ENCODE results near the gene HIF3A. TPM values are rescaled to one million over a fixed set of nuclear protein-coding genes. Genes with fewer than 3 reads are reported as not detected.

Gene HIF3A
- total and polyA plus RNA-seq, 9 of the 15 experiments (the other 6 are each of a cell fraction or from before 2014, with no cell fraction given): 0.29 TPM; not detected in 8

DNA sequence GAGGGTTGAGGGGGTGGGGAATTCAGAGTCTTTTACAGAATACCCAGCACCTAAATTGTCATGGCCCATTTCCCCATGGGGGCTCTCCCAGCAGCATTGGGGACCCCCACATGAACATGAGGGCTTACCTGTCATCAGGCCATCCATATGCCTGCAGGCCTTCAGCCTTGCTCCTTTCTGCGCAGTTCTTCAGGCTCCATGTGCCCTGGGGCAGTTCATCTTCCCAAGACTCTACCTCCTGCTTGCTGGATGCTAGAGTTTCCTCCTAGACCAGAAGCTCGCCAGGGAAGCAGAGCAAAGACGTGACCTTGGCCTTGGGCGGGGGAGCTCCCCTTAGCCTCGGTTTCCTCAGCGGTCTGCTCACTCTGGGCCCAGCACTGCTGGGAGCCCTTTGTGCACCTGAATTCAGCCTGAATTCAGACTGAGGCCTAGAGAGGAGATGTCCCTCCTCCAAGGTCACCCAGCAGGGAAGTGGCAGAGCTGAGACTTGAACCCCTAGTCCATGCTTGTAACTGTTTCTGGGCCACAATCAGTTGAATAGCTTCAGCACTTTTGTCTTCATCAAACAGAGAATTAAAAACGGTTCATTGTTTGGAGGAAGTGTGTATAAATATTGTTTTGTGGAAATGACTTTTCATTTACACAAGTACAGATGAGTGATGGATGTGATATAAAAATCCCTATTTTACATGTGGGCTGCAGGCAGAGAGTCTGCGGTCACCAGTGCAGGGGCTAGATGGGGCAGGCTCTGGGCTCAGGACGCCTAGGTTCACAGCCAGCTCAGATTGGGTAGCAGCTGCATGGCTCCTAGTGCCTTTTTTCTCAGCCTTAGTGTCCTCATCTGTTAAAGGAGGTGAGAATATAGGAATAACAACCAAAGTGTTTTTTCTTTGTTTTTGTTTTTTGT lies 59.6 kb downstream of the HIF3A start:
- POLR2A ChIA-PET: interaction anchor here (0.7 to 1.5 kb wide), 3 partner anchors 14 to 502 kb away, joined by 3 to 5 read pairs (median 4); no protein-coding TSS in a partner anchor
- Histone ChIP-seq H3K9ac (ENCODE audit: insufficient read depth in 1 of 2, low read depth in 2 of 2, low read length in 2 of 2) (peak overlapping the region in 1 of 2 experiments; percentile 43; a peak in 1 of 4 replicates), H3K36me3 (ENCODE audit: control insufficient read depth, insufficient read depth, low read length) (peaks cover 84% of the 10 kb centered on the region), H3K4me3 (no peak overlapping the region), H3K4me1 (replicated peaks in 1 of 2; ENCODE audit: control insufficient read depth in 2 of 2, insufficient read depth in 2 of 2, low read length in 2 of 2) (peaks cover 0 to 20% of the 10 kb centered on the region in 2 experiments), H3K79me2 (ENCODE audit: control insufficient read depth, insufficient read depth, low read length) (peaks cover 61% of the 10 kb centered on the region), H3K9me1 (ENCODE audit: control insufficient read depth, insufficient read depth, low read length) (no peaks in the 10 kb centered on the region), H3K9me3 (replicated peaks; ENCODE audit: control insufficient read depth, insufficient read depth, low read depth, low read length) (no peaks in the 10 kb centered on the region), H2AFZ (ENCODE audit: low read depth, low read length) (no peak overlapping the region), H3K27ac (ENCODE audit: extremely low read depth, low read depth, low read length) (no peak overlapping the region), H4K20me1 (replicated peaks; ENCODE audit: control insufficient read depth, insufficient read depth, low read length) (peaks cover 6% of the 10 kb centered on the region; the same call in 1 of the 2 replicates), H3K27me3 (ENCODE audit: control insufficient read depth in 2 of 2, insufficient read depth in 2 of 2, low read length in 2 of 2) (no peaks in the 10 kb centered on the region), H3K4me2 (ENCODE audit: insufficient read depth, low read length) (no peak overlapping the region)
- CTCF ChIA-PET (ENCODE audit: low intra/inter-chr PET ratio): no interaction called here
- in situ Hi-C loops (cut with MboI) (no loop called here), intact Hi-C loops (cut with micrococcal nuclease) (no loop called here)
- no peak for DNase-seq (ENCODE audit: extremely low read depth in 1 of 4, low spot score in 3 of 4)
- BruUV-seq (replicated peaks): no TSS peak
- no peak for TF ChIP-seq SP2 (IDR thresholded peaks at IDR 0.05; ENCODE audit: extremely low read depth, low read depth, low read length, poor library complexity, severe bottlenecking)
- no peak for TF ChIP-seq RAD51 (IDR thresholded peaks at IDR 0.05; ENCODE audit: borderline replicate concordance, low read depth)
- TF ChIP-seq RAD21 (CRISPR knock-in tag; conservative IDR thresholded peaks at IDR 0.05 in 1 of 2, IDR thresholded peaks at IDR 0.05 in 1 of 2): no peak
- no peak for TF ChIP-seq BRD9 (IDR thresholded peaks at IDR 0.05; ENCODE audit: low read depth, partially characterized antibody)
- TF ChIP-seq FOXM1 (IDR thresholded peaks at IDR 0.05; ENCODE audit: low read depth): no peak
- no peak for TF ChIP-seq FOXM1 (CRISPR knock-in tag; IDR thresholded peaks at IDR 0.05; ENCODE audit: low read depth)
- TF ChIP-seq, protein P1, sequence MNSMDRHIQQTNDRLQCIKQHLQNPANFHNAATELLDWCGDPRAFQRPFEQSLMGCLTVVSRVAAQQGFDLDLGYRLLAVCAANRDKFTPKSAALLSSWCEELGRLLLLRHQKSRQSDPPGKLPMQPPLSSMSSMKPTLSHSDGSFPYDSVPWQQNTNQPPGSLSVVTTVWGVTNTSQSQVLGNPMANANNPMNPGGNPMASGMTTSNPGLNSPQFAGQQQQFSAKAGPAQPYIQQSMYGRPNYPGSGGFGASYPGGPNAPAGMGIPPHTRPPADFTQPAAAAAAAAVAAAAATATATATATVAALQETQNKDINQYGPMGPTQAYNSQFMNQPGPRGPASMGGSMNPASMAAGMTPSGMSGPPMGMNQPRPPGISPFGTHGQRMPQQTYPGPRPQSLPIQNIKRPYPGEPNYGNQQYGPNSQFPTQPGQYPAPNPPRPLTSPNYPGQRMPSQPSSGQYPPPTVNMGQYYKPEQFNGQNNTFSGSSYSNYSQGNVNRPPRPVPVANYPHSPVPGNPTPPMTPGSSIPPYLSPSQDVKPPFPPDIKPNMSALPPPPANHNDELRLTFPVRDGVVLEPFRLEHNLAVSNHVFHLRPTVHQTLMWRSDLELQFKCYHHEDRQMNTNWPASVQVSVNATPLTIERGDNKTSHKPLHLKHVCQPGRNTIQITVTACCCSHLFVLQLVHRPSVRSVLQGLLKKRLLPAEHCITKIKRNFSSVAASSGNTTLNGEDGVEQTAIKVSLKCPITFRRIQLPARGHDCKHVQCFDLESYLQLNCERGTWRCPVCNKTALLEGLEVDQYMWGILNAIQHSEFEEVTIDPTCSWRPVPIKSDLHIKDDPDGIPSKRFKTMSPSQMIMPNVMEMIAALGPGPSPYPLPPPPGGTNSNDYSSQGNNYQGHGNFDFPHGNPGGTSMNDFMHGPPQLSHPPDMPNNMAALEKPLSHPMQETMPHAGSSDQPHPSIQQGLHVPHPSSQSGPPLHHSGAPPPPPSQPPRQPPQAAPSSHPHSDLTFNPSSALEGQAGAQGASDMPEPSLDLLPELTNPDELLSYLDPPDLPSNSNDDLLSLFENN (IDR thresholded peaks at IDR 0.05; ENCODE audit: low read depth in 2 of 2, low read length in 2 of 2): no peak
- TF ChIP-seq ZNF282 (CRISPR knock-in tag; IDR thresholded peaks at IDR 0.05): no peak
- TF ChIP-seq ZFP1 (CRISPR knock-in tag; IDR thresholded peaks at IDR 0.05): no peak
- no peak for FAIRE-seq
- ATAC-seq: no peak
- 93% methylated on average over 9 of the region's 9 CpGs for WGBS (ENCODE audit: insufficient coverage, low coverage, missing lambda C conversion rate)
